Left forelimb (tissue), 1 donor: ENCODE data around the gene ENO4.

ENCODE experiments used
- DNase-seq: peaks from one replicate; pipeline ENCODE4 v3.0.0-alpha.2; 2018; ENCODE audit warnings: low spot score

ENO4 gene

GRCh38 chr10:116849248-116850057, at the start of gene ENO4:
Gene ENO4 (plus strand): TSS chr10:116849499. CDS start chr10:116849567, 68 bp downstream.
- peak; percentile 93 for DNase-seq

GRCh38 chr10:116800286-116800929, 48.9 kb upstream of the ENO4 start:
- peak; percentile 61 for DNase-seq

- no peak for DNase-seq
Observed at GRCh38 chr10:116801658-116802057, 47.6 kb upstream of the ENO4 start.

- DNase-seq = no peak
Observed at GRCh38 chr10:116802474-116802873, 46.8 kb upstream of the ENO4 start.

- no peak for DNase-seq
Observed at GRCh38 chr10:116802876-116803275, 46.4 kb upstream of the ENO4 start.

- DNase-seq = no peak
Observed at GRCh38 chr10:116803451-116804249, 45.6 kb upstream of the ENO4 start.

- no peak for DNase-seq
Observed at GRCh38 chr10:116808706-116809105, 40.6 kb upstream of the ENO4 start.

GRCh38 chr10:116809483-116810119, 39.7 kb upstream of the ENO4 start:
- DNase-seq = peak; percentile 53

- no peak for DNase-seq
Observed at GRCh38 chr10:116810120-116810500, 39.2 kb upstream of the ENO4 start.

GRCh38 chr10:116810895-116811294, 38.4 kb upstream of the ENO4 start:
- no peak for DNase-seq

- DNase-seq = no peak
Observed at GRCh38 chr10:116811691-116812090, 37.6 kb upstream of the ENO4 start.

GRCh38 chr10:116815641-116816415, 33.5 kb upstream of the ENO4 start:
- DNase-seq = no peak

- no peak for DNase-seq
Observed at GRCh38 chr10:116817178-116817577, 32.1 kb upstream of the ENO4 start.

GRCh38 chr10:116817780-116818343, 31.4 kb upstream of the ENO4 start:
- no peak for DNase-seq

GRCh38 chr10:116819999-116820677, 29.2 kb upstream of the ENO4 start:
- no peak for DNase-seq

- DNase-seq = no peak
Observed at GRCh38 chr10:116825901-116826300, 23.4 kb upstream of the ENO4 start.

GRCh38 chr10:116826803-116827202, 22.5 kb upstream of the ENO4 start:
- DNase-seq = no peak

- DNase-seq = no peak
Observed at GRCh38 chr10:116827214-116827671, 22.1 kb upstream of the ENO4 start.

- DNase-seq = no peak
Observed at GRCh38 chr10:116828116-116828515, 21.2 kb upstream of the ENO4 start.

GRCh38 chr10:116829711-116830110, 19.6 kb upstream of the ENO4 start:
- DNase-seq = no peak
